DMS79 (cell line): ENCODE results near the gene SPINK4.
A peak's percentile ranks its signal among the peaks of the same experiment; 100 is the strongest.

Experiments
- DNase-seq: peaks from one replicate; lab custom pipeline; 2025; lab: John Stamatoyannopoulos, UW

The SPINK4 gene

GRCh38 chr9:33229359-33230114 lies 10.4 kb upstream of the SPINK4 start:
- peak; percentile 96 for DNase-seq

- no peak for DNase-seq
These were observed 9.0 kb upstream of the SPINK4 start for GRCh38 chr9:33230756-33231622.

GRCh38 chr9:33231623-33231942 lies 8.4 kb upstream of the SPINK4 start:
- DNase-seq: no peak

- no peak for DNase-seq
These were observed 7.2 kb upstream of the SPINK4 start for GRCh38 chr9:33232815-33233214.

- DNase-seq: peak; percentile 90
These were observed 6.2 kb upstream of the SPINK4 start for GRCh38 chr9:33233626-33234342.

GRCh38 chr9:33234511-33235467 lies 5.2 kb upstream of the SPINK4 start:
- DNase-seq: no peak

- no peak for DNase-seq
These were observed 3.4 kb upstream of the SPINK4 start for GRCh38 chr9:33236571-33236970.

- DNase-seq: no peak
These were observed 1.3 kb downstream of the SPINK4 start for GRCh38 chr9:33241298-33241697.

- no peak for DNase-seq
These were observed 2.7 kb downstream of the SPINK4 start for GRCh38 chr9:33242609-33243134.

GRCh38 chr9:33244137-33244784 lies 4.3 kb downstream of the SPINK4 start:
- DNase-seq: no peak

- no peak for DNase-seq
These were observed 5.4 kb downstream of the SPINK4 start for GRCh38 chr9:33245341-33245740.

GRCh38 chr9:33246269-33246860 lies 6.4 kb downstream of the SPINK4 start:
- no peak for DNase-seq

GRCh38 chr9:33248606-33249005 lies 8.6 kb downstream of the SPINK4 start:
- no peak for DNase-seq

GRCh38 chr9:33249087-33249658 lies 9.2 kb downstream of the SPINK4 start:
- no peak for DNase-seq

GRCh38 chr9:33249983-33250382 lies 10.0 kb downstream of the SPINK4 start:
- no peak for DNase-seq

GRCh38 chr9:33250458-33250995 lies 10.6 kb downstream of the SPINK4 start:
- no peak for DNase-seq

- no peak for DNase-seq
These were observed 14.2 kb downstream of the SPINK4 start for GRCh38 chr9:33254211-33254610.

GRCh38 chr9:33255014-33255413 lies 15.0 kb downstream of the SPINK4 start:
- DNase-seq: no peak

- DNase-seq: no peak
These were observed 15.5 kb downstream of the SPINK4 start for GRCh38 chr9:33255471-33255870.

GRCh38 chr9:33256236-33256635 lies 16.3 kb downstream of the SPINK4 start:
- DNase-seq: no peak
